HG02623 (cell line): ENCODE results near the gene ZNF879.

ENCODE experiments used
- ATAC-seq: cut with Tn5 transposase; IDR thresholded peaks from one replicate; pipeline ENCODE4 v1.9.1; 2021; ENCODE audit warnings: moderate library complexity; ENCODE audit not compliant: unreplicated experiment

Gene ZNF879

GRCh38 chr5:179006564-179006963 is 17.0 kb upstream of the ZNF879 start:
- ATAC-seq = no peak

GRCh38 chr5:179008667-179009066 is 14.9 kb upstream of the ZNF879 start:
- no peak for ATAC-seq

GRCh38 chr5:179033004-179033580 is 9.5 kb downstream of the ZNF879 start:
- ATAC-seq = no peak

- ATAC-seq = no peak
Measured at GRCh38 chr5:179044765-179045164, 21.2 kb downstream of the ZNF879 start.

- no peak for ATAC-seq
Measured at GRCh38 chr5:179051784-179052183, 28.2 kb downstream of the ZNF879 start.

GRCh38 chr5:179054036-179054785 is 30.6 kb downstream of the ZNF879 start:
- no peak for ATAC-seq

GRCh38 chr5:179054876-179055275 is 31.3 kb downstream of the ZNF879 start:
- ATAC-seq = no peak

GRCh38 chr5:179055436-179055835 is 31.8 kb downstream of the ZNF879 start:
- ATAC-seq = no peak

- ATAC-seq = no peak
Measured at GRCh38 chr5:179055841-179056240, 32.2 kb downstream of the ZNF879 start.

GRCh38 chr5:179060116-179061008 is 36.8 kb downstream of the ZNF879 start, which contains the start of gene ZNF354C:
Gene ZNF354C, plus strand, starts transcription at chr5:179060373. Its CDS starts 1,696 bp downstream, at chr5:179062069.
- peak; percentile 68 for ATAC-seq

GRCh38 chr5:179061025-179061424 is 37.4 kb downstream of the ZNF879 start:
- no peak for ATAC-seq

GRCh38 chr5:179065703-179066102 is 42.1 kb downstream of the ZNF879 start:
- no peak for ATAC-seq

GRCh38 chr5:179079165-179079987 is 55.8 kb downstream of the ZNF879 start:
- no peak for ATAC-seq

GRCh38 chr5:179080724-179081123 is 57.1 kb downstream of the ZNF879 start:
- ATAC-seq = no peak
